Muscle of arm (tissue), 14 donors: Measurements from ENCODE around the gene OR2M3. TPM values are rescaled to one million over a fixed set of nuclear protein-coding genes. Genes with fewer than 3 reads are reported as not detected.
"Not testable (repeated sequence)": the region's sequence is repeated elsewhere in the genome, so short reads cannot be mapped to it uniquely, and the experiment has no call there.

Source experiments
- DNase-seq: peaks from one replicate; pipeline ENCODE4 v3.0.0-alpha.2; 2013
- long read RNA-seq, 11 donors: transcript quantifications; one replicate each; lab custom pipeline, GENCODE V29; 2026
- polyA plus RNA-seq, 12 donors: library from polyadenylated mRNA; unstranded; fragments of 120-200 nt; gene quantifications; one replicate each; pipeline ENCODE4 v1.2.1, GENCODE V29; 2013; ENCODE audit not compliant: insufficient read length in 12 of 12

Gene OR2M3
- under 1 TPM in 4 of 12 donors, not detected in 8; 0.03 to 0.04 (median 0.03) TPM for polyA plus RNA-seq
- long read RNA-seq, donor 1, result 0 reads
- long read RNA-seq, donor 2, result 0 reads
- long read RNA-seq, donor 3, result 0 reads
- long read RNA-seq, donor 4, result 0 reads
- long read RNA-seq, donor 5, result 0 reads
- long read RNA-seq, donor 6, result 0 reads
- long read RNA-seq, donor 7, result 0 reads
- long read RNA-seq, donor 8, result 0 reads
- long read RNA-seq, donor 9, result 0 reads
- long read RNA-seq, donor 10, result 0 reads
- long read RNA-seq, donor 11, result 0 reads

GRCh38 chr1:248196965-248197364 is at the start of gene OR2M3:
OR2M3 (plus strand) TSS chr1:248197265; CDS start chr1:248203068, 5,803 bp downstream.
- no peak for DNase-seq

- DNase-seq, result no peak
Observed at GRCh38 chr1:248152056-248152827, 44.8 kb upstream of the OR2M3 start.

- no peak for DNase-seq
Observed at GRCh38 chr1:248155927-248156326, 41.1 kb upstream of the OR2M3 start.

GRCh38 chr1:248158758-248159157 is 38.3 kb upstream of the OR2M3 start:
- no peak for DNase-seq

- DNase-seq, result no peak
Observed at GRCh38 chr1:248164031-248164430, 33.0 kb upstream of the OR2M3 start.

- DNase-seq, result no peak
Observed at GRCh38 chr1:248165186-248165585, 31.9 kb upstream of the OR2M3 start.

GRCh38 chr1:248174521-248174920 is 22.5 kb upstream of the OR2M3 start, which contains the start of gene OR2M2:
OR2M2 (plus strand) TSS chr1:248174821; CDS start chr1:248179986, 5,165 bp downstream.
- no peak for DNase-seq

GRCh38 chr1:248183996-248184395 is 13.1 kb upstream of the OR2M3 start:
- DNase-seq, result no peak

- no peak for DNase-seq
Observed at GRCh38 chr1:248187363-248187762, 9.7 kb upstream of the OR2M3 start.

GRCh38 chr1:248189026-248189425 is 8.0 kb upstream of the OR2M3 start:
- DNase-seq, result no peak

- DNase-seq, result no peak
Observed at GRCh38 chr1:248194117-248194516, 2.9 kb upstream of the OR2M3 start.

- no peak for DNase-seq
Observed at GRCh38 chr1:248215880-248216279, 18.8 kb downstream of the OR2M3 start.

- DNase-seq, result no peak
Observed at GRCh38 chr1:248225537-248225936, 28.5 kb downstream of the OR2M3 start.

GRCh38 chr1:248229360-248229908 is 32.4 kb downstream of the OR2M3 start:
- DNase-seq, result no peak

GRCh38 chr1:248231117-248231516 is 34.1 kb downstream of the OR2M3 start, which contains the start of gene OR2M4:
OR2M4 (plus strand) TSS chr1:248231417; CDS start chr1:248238929, 7,512 bp downstream.
- DNase-seq, result no peak

- no peak for DNase-seq
Observed at GRCh38 chr1:248239478-248239877, 42.4 kb downstream of the OR2M3 start.

- DNase-seq, result no peak
Observed at GRCh38 chr1:248243204-248243603, 46.1 kb downstream of the OR2M3 start.

- not testable (repeated sequence) for DNase-seq
Observed at GRCh38 chr1:248259309-248259708, 62.2 kb downstream of the OR2M3 start.
